GM19372 (cell line): ENCODE measurements around the gene ANKRD9.
A peak's percentile ranks its signal among the peaks of the same experiment; 100 is the strongest.

Source experiments
- ATAC-seq: cut with Tn5 transposase; IDR thresholded peaks from one replicate; pipeline ENCODE4 v1.9.1; 2021; ENCODE audit warnings: mild to moderate bottlenecking, low read depth, moderate library complexity; ENCODE audit not compliant: unreplicated experiment

The ANKRD9 gene

DNA sequence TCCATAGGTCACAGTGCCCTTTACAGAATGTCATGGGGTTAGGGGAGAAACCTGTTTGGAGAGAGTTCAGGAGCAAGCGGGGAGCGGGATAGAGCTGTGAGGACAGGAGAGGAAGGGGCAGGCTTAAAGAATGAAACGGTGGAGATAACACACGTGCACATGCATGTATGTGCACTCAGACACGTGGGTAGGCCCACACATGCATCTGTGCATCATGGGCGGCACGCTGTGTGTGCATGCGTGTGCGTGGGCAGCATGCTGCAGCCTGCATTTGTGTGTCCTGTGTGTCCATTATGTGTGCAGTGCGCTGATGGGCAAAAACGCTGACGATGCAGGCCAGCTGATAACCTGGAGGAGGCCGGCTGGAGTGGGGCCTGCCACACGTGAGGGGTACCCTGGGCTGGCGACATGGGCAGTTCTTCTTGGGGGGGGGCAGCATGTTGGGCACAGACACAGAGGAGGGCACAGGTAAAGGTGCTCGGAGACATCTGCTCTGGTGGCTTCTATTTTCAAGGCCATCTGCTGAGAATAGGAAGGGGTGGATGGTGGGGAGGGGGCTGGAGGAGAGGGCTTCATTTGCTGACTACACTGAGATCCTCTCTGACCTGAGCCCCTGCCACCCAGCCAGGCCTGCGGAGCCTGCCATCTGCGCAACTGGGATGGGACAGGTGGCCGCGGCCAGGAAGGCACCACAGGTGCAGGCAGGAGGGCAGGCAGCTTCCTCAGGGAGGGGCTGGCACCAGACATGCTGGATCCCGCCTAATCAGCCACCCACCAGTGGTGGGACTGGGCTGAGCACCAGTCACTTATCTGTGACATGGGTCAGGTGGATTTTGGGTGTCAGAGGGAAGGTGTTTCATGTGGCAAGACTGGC is 4.6 kb upstream of the ANKRD9 start:
- no peak for ATAC-seq

DNA sequence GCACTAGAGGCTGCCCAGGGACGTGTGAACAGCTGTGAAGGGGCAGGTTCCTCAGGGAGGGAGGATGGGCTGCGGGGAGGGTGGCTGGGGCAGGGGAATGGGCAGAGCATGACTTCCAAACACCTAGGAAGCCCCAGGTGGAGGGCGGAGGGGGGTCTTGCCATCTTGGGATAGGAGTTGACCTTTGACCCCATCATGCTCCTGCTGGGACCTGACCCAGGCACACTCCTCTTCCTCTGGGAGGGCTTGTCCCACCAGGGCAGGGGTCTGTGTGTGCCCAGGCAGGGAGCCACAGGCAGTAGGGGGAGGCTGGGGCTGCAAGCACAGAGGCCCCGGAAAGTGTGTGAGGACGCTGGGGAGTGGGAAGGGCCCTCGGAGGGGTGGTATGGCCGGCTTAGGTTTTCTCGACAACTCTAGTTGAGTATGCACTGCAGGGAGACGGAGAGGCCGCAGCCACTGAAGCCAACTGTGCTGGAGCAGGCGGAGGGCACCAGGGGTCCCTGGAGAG is 3.3 kb upstream of the ANKRD9 start:
- ATAC-seq: no peak

DNA sequence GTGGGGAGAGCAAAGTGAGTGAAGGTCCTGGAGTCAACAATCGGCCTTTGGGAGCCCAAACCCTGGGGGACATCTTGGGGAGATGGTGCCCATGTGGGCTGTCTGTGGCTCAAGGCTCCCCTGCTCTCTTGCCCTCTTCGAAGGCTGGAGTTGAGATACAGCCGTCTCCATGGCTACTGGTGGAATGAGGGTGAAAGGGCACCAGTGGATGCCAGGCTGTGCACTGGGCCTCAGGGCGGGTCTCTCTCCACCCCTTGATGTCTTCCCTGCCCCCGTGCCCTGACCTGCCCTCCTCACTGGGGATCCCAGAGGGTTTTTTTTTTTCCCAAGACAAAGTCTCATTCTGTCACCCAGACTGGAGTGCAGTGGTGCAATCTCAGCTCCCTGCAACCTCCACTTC is 2.0 kb upstream of the ANKRD9 start:
- no peak for ATAC-seq

DNA sequence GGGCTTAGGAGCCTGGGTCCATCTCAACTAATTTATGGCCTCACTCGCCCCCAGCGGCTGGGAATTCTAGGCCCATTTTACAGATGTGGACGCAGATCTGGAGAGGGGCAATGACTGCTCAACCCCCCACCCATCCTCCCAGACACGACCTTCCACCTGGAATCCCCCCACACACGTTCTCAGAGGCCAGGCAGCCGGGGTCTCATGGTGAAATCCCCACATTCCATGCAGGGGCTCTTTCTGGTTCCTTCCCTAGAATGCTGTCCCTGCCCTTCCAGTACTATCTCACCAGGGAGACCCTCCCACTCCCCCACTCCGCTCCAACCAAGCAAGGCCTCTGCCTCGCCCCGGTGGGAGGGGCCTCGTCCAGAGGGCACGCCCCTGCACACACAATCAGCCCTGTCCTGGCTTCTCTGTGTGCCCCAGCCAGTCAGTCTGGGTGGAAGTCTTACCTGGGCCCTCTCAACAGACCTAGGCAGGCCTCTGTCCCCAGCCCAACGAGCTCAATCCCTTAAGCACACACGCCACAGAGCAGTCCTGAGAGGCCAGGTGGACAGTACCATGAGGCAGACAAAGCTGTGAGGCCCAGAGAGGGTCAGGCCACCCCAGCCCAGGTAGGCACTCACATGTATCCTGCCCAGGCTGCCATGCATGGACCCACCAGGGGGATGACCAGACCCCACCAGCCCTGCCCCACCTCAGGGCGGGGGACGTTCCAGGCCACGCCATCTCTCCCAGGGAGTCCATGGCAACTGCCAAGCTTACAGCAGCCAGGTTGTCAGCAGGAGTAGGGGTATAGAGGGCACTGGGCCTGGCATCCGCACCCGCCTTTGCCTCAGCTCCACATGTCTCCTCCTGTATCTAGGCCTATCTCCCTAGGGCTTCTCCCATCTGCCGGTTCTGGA is 1.3 kb upstream of the ANKRD9 start:
- no peak for ATAC-seq

DNA sequence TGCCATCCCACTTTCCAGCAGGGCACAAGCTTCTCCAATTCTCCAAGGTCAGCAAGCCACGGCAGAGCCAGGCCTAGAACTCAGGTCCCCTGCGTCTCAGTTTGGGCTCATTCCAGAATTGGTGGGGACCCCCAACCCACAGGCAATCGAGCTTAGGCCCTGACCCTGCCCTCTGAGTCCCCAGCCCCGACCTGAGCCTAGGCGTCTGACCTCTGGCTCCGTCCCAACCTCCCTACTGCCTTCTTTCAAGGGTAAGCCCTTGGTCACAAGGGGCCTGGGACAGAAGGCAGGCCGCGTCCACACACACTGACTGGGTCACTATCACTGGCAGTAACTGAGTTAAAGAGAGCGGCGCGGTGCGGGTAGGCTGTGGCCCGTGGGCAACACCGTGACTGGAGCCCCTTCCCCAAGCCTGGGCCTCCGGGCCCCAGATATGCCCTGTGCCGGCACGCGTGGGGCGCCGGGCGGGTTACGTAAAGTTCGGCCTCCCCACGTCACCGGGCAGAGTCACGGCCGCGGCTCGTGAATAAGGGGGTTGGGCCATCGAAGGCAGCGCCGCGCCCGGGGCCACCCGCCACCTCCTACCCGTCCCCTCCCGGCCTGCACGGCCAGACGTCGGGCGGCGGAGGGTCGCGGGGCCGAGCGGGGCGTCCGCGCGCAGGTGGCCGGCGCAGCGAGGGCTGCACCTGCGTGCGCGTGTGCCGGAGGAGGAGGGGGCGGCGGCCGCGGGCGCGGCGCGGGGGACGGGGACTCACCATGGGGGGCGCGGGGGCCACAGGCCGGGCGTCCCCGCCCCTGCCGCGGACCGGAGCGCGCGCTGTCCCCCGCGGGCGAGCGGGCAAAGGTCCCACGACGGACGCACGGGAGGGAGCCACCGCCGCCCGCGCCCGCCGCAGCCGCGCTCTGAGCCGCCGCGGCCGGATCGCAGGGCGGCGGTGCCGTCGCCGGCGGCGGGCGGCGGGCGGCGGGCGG is 516 bp downstream of the ANKRD9 start:
- ATAC-seq: peak; percentile 24

DNA sequence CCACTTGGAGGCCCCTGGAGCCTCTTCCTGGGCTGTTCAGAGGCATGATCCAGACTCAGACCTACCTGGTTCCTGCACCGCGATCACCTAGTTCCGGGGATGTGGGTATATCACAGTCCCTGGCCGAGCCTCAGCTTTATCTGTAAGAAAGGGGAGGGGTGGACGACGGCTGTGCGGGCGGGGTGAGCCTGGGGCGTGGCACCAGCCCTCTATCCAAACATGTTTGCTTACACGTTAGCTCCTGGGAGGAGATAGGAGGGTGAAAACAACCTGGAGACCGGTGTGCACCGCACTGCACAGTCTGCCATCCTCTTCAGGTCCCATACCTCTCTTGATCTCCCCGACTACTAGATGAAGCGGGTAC is 1.2 kb downstream of the ANKRD9 start:
- ATAC-seq: no peak

DNA sequence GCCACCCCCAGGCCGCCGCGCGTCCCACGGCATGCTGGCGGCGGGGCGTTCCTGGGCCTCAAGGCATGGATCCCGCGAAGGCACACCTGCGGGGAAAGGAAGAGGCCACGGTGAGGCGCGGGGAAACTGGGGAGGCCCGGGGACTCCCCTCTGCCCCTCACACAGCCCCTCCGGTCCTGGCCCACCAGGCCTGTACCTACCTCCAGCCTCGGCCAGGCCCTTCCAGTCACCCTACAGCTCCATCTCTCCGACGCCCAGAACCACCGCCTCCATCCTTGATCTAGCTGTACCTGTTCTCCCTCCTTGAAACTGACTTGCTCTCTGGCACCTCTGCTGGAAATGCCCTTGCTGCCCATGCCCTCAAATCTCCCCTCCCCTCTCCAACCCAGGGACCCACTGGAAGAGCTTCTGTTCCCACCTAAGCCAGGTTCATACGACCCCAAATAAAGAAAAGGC is 1.7 kb downstream of the ANKRD9 start:
- ATAC-seq: no peak

DNA sequence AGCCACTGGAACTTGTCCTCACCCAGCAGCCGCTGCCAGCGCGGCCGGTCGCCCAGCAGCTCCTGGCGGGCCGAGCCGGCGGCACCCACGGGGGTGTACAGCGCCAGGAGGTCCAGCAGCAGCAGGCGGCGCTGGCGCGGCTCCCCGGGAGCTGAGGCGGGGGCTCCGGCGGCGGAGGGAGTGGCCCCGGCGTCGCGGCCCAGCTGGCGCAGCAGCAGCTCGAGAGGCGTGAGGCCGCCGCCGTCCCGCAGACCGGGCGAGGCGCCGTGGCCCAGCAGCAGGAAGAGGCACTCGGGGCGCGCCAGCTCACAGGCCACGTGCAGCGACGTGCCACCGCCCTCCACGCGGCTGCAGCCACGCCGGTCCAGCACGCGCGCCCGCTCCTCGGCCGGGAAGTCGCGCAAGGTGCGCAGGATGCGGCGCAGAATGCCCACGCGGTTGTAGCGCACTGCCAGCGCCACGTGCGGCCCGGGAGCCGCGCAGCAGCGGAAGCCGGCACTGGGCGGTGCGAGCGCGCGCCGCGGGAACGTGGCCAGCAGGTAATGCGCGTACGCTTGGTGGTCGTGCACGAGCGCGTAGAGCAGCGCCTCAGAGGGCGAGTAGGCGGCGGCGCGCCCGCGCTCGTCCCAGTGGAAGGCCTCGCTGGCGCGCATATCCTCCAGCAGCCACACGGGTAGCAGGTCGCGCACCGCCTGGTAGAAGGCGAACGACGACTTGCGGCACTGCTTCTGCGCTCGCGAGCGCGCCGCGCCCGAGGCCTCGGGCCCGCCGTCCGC is 2.3 kb downstream of the ANKRD9 start:
- ATAC-seq: no peak

DNA sequence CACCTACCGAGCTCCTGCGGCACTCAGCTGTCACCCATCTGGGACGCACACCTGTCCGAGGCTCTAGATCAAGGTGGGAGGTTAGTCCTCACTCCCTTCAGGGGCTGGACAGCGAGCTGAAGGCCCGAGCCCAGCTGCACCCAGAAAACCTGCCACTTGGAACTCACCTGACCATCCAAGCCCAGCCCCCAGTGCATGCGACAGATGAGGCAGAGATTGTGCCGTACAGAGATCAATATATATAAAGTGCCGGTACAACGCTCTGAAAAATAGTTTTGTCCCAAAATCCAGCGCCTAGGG is 3.0 kb downstream of the ANKRD9 start:
- ATAC-seq: no peak

DNA sequence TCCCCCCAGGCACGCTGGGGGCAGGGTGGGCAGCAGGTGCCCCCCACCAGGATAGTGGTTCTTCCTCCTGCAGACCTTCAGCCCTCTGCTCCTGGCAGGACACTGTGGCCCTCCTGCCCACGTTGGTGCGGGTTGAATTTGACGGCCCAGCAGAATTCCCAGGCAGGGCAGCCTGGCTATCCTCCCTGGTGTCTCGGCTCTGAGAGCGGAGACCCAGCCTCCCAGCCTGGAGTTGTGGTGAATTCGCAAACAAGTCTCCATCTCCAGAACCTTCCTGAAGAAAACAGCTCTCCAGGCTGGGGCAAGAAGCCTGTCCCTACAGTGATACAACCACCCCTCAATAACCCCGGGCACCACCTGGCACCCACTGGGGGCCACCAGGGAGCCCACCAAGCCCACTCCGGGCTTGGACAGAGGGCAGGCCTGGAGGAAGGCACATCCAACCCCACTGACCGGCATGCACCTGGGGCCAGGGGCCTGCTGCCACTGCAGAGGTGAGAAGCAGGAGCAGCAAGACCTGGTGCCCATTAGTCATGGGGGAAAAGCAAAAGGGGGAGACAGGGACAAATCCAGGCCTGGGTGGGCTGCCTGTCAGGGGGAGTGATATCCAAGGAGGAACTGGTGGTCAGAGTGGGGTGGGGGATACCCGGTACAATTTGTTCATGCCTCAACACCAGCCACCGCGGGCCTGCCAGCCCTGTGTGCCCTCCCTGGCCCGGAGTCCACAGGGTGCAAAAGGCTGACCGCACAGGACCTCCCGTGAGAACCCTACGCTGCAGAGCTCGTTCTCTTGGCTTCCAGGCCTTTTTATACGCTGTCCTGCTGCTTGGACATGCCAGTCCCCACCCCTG is 3.6 kb downstream of the ANKRD9 start:
- no peak for ATAC-seq

DNA sequence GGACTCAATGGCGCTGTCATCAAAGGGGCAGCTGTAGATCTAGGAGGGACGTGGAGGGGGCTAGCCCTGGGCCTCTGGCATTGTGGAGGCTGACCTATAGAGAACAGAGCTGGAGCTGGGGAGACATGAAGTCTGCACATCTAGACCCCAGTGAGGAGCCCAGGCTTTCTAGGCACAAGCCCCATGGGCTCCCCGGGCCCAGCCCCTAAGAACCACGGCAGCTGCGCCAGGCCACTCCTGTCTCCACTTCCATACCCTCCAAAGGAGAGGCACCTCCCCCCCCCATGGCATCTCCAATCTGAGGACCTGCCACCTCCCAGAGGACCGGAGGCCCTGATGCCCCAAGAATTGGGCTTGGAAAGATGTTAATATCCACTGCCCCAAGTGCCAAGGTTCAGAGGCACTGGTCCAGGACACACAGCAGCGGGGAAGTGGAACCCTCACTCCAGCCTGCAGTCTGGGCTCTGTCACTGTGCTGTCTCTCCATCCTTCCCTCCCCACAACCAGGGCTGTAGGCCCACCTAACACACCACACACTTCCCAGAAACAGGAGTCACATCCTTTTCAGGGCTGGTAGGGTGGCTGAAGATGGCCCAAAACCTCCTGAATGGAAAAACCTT is 4.5 kb downstream of the ANKRD9 start:
- ATAC-seq: no peak

DNA sequence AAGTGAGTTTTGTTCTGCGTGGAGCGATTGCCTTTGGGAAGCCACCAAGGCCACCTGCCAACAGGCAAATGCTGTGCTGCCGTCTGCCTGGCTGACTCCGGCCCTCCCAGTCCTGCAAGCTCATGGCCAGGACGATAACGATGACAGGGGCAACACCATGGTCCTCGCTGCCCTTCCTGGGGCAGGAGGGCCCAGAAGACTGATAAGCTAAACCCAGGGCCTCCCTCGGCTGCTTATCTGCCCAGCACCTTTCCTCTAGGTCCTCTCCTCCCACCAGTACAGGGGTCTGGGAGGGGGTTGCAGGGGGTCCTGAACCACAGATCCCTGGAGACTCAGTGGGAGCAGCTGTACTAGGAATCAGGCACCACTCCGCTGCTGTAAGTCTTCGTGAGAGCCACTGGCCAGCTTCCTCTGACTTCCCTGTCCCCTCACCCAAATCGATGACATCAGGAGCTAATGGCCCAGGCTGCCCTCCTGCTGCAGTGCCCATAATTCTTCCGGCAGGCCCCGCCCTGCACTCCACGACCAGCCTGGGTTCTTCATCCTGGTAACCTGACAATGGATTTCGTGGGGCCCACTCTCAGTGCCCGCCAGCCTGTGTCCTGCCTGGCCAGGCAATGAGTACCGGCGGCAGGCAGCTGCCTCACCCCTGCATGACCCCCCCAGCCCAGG is 5.1 kb downstream of the ANKRD9 start:
- ATAC-seq: no peak

DNA sequence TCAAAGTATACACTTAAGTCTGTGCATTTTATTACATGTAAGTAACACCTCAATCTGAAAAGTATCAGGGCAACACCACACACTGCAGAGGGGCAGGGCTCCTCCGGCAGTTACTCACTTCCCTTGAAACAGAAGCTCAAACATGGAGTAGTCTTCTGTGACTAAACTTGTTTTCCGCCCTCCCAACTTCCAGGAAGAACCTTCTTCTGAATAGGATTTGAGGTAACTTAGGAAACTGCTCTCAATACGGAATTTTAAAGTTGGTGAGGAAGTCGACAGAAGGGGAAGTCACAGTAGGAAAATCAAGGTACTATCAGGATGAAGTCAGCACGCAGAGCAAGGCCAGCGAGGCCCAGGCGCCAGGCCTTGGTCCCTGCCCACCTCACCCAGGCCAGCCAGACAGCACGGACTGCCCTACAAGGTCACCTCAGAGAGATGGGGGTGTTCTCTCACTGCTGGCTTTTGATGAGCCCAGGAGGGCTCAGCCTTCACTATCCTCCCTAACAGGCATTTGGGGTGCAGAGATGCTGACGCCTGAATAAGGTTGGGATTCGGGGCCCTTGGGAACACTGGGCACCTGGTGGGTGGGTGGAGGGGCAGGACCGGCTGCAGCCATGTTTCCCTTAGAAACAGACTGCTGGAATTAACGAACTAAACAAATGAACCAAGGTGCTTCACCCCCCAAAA is 5.8 kb downstream of the ANKRD9 start:
- no peak for ATAC-seq

DNA sequence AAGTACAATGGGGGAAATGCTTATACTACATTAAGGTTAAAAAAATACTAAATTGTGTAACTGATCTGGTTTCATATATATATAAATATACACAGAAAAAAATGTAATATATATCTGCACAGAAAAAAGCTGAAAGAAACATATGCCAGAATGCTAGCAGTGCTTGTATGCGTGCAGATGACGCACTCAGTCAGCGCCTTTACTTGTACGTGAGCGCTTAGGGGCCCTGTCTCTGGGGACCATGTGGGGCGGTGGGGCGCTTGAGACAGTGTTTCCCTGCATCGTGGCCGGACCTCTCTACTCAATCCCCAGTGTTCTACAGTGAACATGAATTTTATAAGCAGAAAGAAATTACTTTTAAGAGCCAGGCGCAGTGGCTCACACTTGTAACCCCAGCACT is 7.0 kb downstream of the ANKRD9 start:
- ATAC-seq: no peak

DNA sequence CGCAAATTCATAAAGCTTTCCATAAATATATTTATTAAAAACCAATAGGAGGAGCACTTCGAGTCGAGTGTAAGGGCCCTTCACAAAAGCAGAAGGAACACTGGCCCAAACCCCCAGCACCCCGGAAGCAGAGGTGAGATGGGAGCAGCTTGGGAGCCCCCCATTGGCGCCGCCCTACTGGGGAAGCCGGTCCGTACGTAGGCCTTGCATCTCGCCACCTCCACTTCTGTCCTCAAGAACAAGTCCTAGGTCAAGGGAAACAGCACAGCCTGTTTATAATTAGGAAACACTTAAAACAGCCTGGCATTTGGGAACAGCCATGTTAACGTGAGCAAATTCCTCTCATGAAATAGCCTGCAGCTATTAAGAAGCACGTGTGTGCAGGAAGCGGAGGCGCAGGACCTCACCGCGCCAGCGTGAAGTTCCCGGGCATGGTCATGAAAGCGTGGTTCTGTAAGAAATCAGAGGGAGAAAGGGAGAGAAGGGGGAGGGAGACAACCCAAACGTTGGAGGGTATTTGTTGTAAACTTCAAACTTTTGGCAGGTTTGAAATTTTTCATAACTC is 7.7 kb downstream of the ANKRD9 start:
- ATAC-seq: no peak

DNA sequence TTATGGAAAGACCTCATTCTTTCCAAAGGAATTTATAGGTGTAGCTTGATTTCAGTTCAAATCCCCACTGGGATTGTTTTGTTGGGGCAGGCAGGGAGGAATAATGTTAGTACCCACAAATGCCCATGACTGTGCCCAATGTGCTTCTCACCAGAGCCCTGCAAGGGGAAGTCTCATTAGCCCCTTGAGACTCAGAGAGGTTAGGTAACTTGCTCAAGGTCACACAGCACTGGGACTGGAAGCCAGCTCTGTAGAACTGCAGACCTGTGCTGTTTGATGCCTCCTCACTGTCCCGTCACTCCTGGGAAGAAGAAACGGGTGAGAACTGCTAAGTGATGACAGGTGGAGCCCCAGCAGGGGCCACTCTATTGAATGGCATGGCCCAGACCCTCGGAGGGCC is 8.9 kb downstream of the ANKRD9 start:
- ATAC-seq: no peak

DNA sequence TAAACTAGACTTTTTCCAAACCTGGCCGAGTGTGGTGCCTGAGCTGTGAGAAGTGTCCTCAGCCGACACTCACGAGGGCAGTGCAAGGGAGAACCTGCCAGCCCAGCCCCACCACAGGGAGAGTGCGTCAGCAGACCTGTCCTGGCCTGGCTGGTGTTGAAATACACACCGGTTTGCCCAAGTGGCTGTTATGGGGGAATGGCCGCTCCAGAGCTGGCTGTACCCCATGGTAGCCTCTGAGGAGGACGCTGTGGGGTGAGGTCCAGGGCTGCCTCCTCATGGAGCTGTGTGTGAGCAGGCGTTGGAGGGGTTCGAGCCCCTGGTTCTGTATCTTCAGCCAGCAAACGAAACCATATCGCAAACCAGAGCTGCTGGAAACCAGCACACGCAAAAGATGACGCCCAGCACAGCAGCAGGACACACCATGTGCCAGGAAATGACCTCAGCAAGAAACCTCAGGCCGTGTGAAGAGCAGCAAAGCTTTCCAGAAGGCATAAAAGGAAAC is 9.4 kb downstream of the ANKRD9 start:
- no peak for ATAC-seq
